CD4-positive, alpha-beta T cell treated with Interleukin-15 for 4 hours (primary cell): ENCODE results near the gene GPSM1.
"Not testable (repeated sequence)": the region's sequence is repeated elsewhere in the genome, so short reads cannot be mapped to it uniquely, and the experiment has no call there.

Experiments
- DNase-seq: peaks from one replicate; pipeline ENCODE4 v3.0.0-alpha.2; 2020; ENCODE audit warnings: low spot score

The GPSM1 gene

GRCh38 chr9:136344544-136345280 is 17.4 kb downstream of the GPSM1 start:
- DNase-seq: no peak

- DNase-seq: no peak
Observed at GRCh38 chr9:136345281-136346156, 18.2 kb downstream of the GPSM1 start.

GRCh38 chr9:136346157-136346481 is 18.8 kb downstream of the GPSM1 start:
- DNase-seq: no peak

- DNase-seq: no peak
Observed at GRCh38 chr9:136346927-136347465, 19.7 kb downstream of the GPSM1 start.

- DNase-seq: no peak
Observed at GRCh38 chr9:136347472-136348256, 20.3 kb downstream of the GPSM1 start.

- DNase-seq: no peak
Observed at GRCh38 chr9:136348691-136349090, 21.4 kb downstream of the GPSM1 start.

GRCh38 chr9:136349546-136349945 is 22.2 kb downstream of the GPSM1 start:
- DNase-seq: no peak

- no peak for DNase-seq
Observed at GRCh38 chr9:136351252-136351800, 24.0 kb downstream of the GPSM1 start.

- DNase-seq: not testable (repeated sequence)
Observed at GRCh38 chr9:136351868-136352267, 24.5 kb downstream of the GPSM1 start.

- DNase-seq: no peak
Observed at GRCh38 chr9:136352682-136353081, 25.3 kb downstream of the GPSM1 start.

GRCh38 chr9:136353088-136353487 is 25.7 kb downstream of the GPSM1 start:
- DNase-seq: no peak

- DNase-seq: no peak
Observed at GRCh38 chr9:136353757-136354488, 26.6 kb downstream of the GPSM1 start.

GRCh38 chr9:136354592-136355085 is 27.3 kb downstream of the GPSM1 start:
- DNase-seq: no peak

GRCh38 chr9:136355616-136356557 is 28.5 kb downstream of the GPSM1 start:
- DNase-seq: no peak

GRCh38 chr9:136357202-136357725 is 29.9 kb downstream of the GPSM1 start:
- no peak for DNase-seq

GRCh38 chr9:136358016-136358415 is 30.7 kb downstream of the GPSM1 start:
- DNase-seq: no peak

- no peak for DNase-seq
Observed at GRCh38 chr9:136358888-136359287, 31.5 kb downstream of the GPSM1 start.

GRCh38 chr9:136359774-136360718 is 32.7 kb downstream of the GPSM1 start:
- no peak for DNase-seq
